Tibial artery (tissue), 4 donors: ENCODE data around the gene LCLAT1.

ENCODE experiments used
- DNase-seq, 2 donors: peaks; one replicate each; pipeline ENCODE4 v3.0.0-alpha.2; 2019
- H3K27ac ChIP-seq, 2 donors: fragments of 200-600 bp; sonication (generic) in 1 of 2; 1 replicate in 1 of 2; 2 replicates in 1 of 2; pipeline ENCODE4 v1.5.1; 2018 to 2019; ENCODE audit warnings: mild to moderate bottlenecking in 1 of 2
- H3K27me3 ChIP-seq, 2 donors: fragments of 200-600 bp; sonication (generic) in 1 of 2; one replicate each; pipeline versions ENCODE4 v1.5.1 to v1.6.0; 2016 to 2019
- H3K36me3 ChIP-seq, 3 donors: fragments of 200-600 bp; sonication (generic) in 2 of 3; one replicate each; pipeline ENCODE4 v1.5.1; 2016 to 2019; ENCODE audit warnings: mild to moderate bottlenecking in 2 of 3
- H3K4me1 ChIP-seq, 4 donors: fragments of 200-600 bp; sonication (generic) in 2 of 4; 1 replicate in 3 of 4; 2 replicates in 1 of 4; pipeline ENCODE4 v1.5.1; 2016 to 2019
- H3K4me3 ChIP-seq, 2 donors: fragments of 200-600 bp; sonication (generic) in 1 of 2; 1 replicate in 1 of 2; 2 replicates in 1 of 2; pipeline ENCODE4 v1.5.1; 2018 to 2019; ENCODE audit warnings: mild to moderate bottlenecking in 2 of 2
- H3K9me3 ChIP-seq, 3 donors: fragments of 200-600 bp; sonication (generic) in 1 of 3; one replicate each; pipeline ENCODE4 v1.5.1; 2016 to 2019
- intact Hi-C: fragments of 100-400 bp; cut with DNase I; formaldehyde crosslinking; loops from one replicate; pipeline ENCODE4 v1.15.0; 2023; ENCODE audit warnings: low total_unique reads
- TF ChIP-seq, protein P1 (sequence below), 2 experiments: fragments of 200-600 bp in 1 of 2; fragments of 450-650 bp in 1 of 2; IDR thresholded peaks; one replicate each; pipeline ENCODE4 v1.5.1; 2017 to 2019; ENCODE audit warnings: antibody characterized with exemption in 2 of 2, mild to moderate bottlenecking in 1 of 2, moderate library complexity in 1 of 2

Gene LCLAT1

DNA sequence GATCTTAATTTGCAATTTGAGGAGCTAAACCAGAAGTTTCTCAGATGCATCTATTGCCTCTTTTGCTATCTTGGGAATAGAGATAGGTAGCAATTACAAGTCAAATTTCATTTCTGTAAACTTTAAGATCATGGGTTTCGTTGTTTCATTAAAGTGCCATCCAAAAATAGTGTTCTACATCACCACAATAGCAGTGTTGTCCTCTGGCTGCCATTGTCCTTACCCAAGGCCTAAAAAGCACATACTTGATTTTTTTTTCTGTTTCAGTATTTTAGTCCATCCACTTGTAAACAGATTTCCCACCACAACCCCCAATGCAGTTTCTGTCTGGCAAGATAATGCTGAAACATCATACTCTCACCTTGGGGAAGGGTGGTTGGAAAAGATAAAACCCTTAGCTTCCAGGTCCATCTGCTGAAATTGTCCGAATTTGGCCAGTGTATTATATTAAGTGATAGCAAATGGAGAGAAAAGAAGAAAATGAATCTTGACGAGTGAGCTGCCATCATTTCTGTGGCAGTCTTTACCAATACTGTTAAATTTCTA is 136.2 kb downstream of the LCLAT1 start:
- intact Hi-C loops: loop anchor here (10.0 kb wide), 1 partner anchor 112 kb away; no protein-coding TSS in a partner anchor
- H3K4me1 ChIP-seq: peaks cover 0 to 54% (median 24%) of the 10 kb centered on the region in 4 donors
- no peaks in the 10 kb centered on the region for H3K36me3 ChIP-seq
- peak overlapping the region; percentile 51 to 62 for H3K27ac ChIP-seq
- no peaks in the 10 kb centered on the region for H3K27me3 ChIP-seq
- DNase-seq: no peak
- no peaks in the 10 kb centered on the region for H3K9me3 ChIP-seq
- TF ChIP-seq, protein P1, sequence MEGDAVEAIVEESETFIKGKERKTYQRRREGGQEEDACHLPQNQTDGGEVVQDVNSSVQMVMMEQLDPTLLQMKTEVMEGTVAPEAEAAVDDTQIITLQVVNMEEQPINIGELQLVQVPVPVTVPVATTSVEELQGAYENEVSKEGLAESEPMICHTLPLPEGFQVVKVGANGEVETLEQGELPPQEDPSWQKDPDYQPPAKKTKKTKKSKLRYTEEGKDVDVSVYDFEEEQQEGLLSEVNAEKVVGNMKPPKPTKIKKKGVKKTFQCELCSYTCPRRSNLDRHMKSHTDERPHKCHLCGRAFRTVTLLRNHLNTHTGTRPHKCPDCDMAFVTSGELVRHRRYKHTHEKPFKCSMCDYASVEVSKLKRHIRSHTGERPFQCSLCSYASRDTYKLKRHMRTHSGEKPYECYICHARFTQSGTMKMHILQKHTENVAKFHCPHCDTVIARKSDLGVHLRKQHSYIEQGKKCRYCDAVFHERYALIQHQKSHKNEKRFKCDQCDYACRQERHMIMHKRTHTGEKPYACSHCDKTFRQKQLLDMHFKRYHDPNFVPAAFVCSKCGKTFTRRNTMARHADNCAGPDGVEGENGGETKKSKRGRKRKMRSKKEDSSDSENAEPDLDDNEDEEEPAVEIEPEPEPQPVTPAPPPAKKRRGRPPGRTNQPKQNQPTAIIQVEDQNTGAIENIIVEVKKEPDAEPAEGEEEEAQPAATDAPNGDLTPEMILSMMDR (IDR thresholded peaks at IDR 0.05): no peak
- no peak overlapping the region for H3K4me3 ChIP-seq

DNA sequence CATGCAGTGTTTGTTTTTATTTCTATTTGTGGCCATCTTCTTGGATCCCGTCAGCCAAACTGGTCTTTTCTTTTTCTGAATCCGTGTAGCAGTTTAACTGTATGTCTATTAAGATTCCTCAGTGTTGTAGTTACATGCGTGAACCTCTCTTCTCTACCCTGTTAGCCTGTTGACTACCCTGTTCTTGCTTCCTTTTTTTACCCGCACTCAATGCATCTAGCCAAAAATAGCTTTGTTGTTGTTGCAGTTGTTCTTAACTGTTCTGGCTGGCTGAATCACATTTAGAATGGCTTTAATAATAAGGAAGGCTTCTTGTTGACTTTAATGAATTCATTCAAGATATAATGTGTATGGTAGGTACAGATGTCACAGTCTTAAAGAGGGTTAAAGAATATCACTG is 137.1 kb downstream of the LCLAT1 start:
- intact Hi-C loops: loop anchor here (10.0 kb wide), 1 partner anchor 111 kb away; no protein-coding TSS in a partner anchor
- DNase-seq: no peak
- Histone ChIP-seq H3K9me3 (no peaks in the 10 kb centered on the region), H3K36me3 (no peaks in the 10 kb centered on the region), H3K4me1 (peaks cover 0 to 63% (median 29%) of the 10 kb centered on the region in 4 donors), H3K27me3 (no peaks in the 10 kb centered on the region), H3K4me3 (no peak overlapping the region), H3K27ac (peak overlapping the region; percentile 51 to 62)
- TF ChIP-seq, protein P1 (IDR thresholded peaks at IDR 0.05): no peak

DNA sequence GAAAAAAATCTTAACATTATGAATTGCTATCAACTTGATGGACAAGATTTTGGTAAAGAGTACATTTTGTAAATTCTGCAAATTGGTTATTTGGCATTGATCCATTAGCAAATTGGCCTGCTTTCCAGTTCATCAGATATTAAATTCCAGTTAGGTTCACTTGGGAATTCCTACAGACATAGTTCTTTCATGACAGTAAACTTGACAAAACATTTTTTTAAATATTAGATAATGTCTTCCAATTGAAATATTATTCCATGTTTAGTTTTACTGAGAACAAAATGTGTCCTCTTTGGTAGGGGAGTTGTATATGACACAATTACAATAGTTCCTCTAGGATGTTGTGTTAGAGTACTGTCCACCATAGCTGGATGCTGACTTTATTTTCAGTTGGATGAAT is 141.9 kb downstream of the LCLAT1 start:
- Histone ChIP-seq H3K27me3 (no peaks in the 10 kb centered on the region), H3K36me3 (no peaks in the 10 kb centered on the region), H3K27ac (no peak overlapping the region), H3K4me1 (peaks cover 0 to 51% (median 20%) of the 10 kb centered on the region in 4 donors), H3K9me3 (no peaks in the 10 kb centered on the region), H3K4me3 (no peak overlapping the region)
- DNase-seq: no peak
- intact Hi-C loops: loop anchor here (10.0 kb wide), 1 partner anchor 106 kb away; no protein-coding TSS in a partner anchor
- TF ChIP-seq, protein P1 (IDR thresholded peaks at IDR 0.05): no peak

DNA sequence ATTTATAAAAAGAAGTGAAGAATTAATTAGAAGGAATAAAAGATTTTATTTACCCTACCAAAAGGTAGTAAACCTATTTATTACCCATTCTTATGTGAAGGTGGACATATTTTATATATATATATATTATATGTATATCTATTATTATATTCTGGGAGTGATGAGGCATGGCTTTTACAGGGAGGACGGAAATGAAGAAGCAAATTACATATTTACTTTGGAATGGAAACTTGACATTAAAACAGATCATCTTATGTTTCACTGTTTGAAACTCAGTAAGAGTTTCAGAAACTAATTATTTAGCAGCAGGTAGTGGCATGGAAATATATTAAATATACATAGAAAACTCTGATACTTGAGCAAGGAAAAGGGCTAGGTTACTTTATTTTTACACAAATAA is 143.4 kb downstream of the LCLAT1 start:
- Histone ChIP-seq H3K4me1 (peaks cover 0 to 37% (median 13%) of the 10 kb centered on the region in 4 donors), H3K27me3 (no peaks in the 10 kb centered on the region), H3K36me3 (no peaks in the 10 kb centered on the region), H3K4me3 (no peak overlapping the region), H3K9me3 (no peaks in the 10 kb centered on the region), H3K27ac (no peak overlapping the region)
- TF ChIP-seq, protein P1 (IDR thresholded peaks at IDR 0.05): no peak
- no peak for DNase-seq
- intact Hi-C loops: no loop called here

DNA sequence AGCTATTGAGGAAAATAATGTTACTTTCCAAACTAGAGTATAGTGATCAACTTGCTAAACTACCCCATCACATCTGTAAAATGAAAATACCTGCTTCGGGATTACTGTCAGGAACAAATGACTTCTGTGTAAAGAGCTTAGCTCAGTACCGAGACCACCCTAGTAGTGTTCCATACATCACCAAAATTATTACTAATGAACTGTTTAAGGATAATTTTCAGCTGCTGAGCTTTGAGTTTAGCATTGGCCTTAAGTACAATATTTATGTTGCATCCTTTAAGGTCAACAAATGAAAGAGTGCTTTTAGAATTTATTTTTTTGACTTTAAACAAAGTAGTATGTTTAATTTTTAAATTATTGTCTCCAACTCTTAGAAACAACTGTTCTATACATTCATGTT is 144.1 kb downstream of the LCLAT1 start:
- H3K4me1 ChIP-seq: peaks cover 0 to 37% (median 13%) of the 10 kb centered on the region in 4 donors
- TF ChIP-seq, protein P1 (IDR thresholded peaks at IDR 0.05): no peak
- intact Hi-C loops: no loop called here
- no peaks in the 10 kb centered on the region for H3K27me3 ChIP-seq
- H3K36me3 ChIP-seq: no peaks in the 10 kb centered on the region
- no peaks in the 10 kb centered on the region for H3K9me3 ChIP-seq
- H3K27ac ChIP-seq: no peak overlapping the region
- no peak for DNase-seq
- no peak overlapping the region for H3K4me3 ChIP-seq
